Measurements from ENCODE around the gene TMEM131L.

- TF ChIP-seq, protein P1, sequence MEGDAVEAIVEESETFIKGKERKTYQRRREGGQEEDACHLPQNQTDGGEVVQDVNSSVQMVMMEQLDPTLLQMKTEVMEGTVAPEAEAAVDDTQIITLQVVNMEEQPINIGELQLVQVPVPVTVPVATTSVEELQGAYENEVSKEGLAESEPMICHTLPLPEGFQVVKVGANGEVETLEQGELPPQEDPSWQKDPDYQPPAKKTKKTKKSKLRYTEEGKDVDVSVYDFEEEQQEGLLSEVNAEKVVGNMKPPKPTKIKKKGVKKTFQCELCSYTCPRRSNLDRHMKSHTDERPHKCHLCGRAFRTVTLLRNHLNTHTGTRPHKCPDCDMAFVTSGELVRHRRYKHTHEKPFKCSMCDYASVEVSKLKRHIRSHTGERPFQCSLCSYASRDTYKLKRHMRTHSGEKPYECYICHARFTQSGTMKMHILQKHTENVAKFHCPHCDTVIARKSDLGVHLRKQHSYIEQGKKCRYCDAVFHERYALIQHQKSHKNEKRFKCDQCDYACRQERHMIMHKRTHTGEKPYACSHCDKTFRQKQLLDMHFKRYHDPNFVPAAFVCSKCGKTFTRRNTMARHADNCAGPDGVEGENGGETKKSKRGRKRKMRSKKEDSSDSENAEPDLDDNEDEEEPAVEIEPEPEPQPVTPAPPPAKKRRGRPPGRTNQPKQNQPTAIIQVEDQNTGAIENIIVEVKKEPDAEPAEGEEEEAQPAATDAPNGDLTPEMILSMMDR (IDR thresholded peaks at IDR 0.05), result no peak
- no peak for TF ChIP-seq POLR2A (IDR thresholded peaks at IDR 0.05)
- TF ChIP-seq POLR2AphosphoS5 (IDR thresholded peaks at IDR 0.05), result no peak
Measured at GRCh38 chr4:153635846-153636245, 169.7 kb downstream of the TMEM131L start.
